Measurements from ENCODE around the gene FAM187B.
A peak's percentile ranks its signal among the peaks of the same experiment; 100 is the strongest.
"Not testable (repeated sequence)": the region's sequence is repeated elsewhere in the genome, so short reads cannot be mapped to it uniquely, and the experiment has no call there.

FAM187B gene

DNA sequence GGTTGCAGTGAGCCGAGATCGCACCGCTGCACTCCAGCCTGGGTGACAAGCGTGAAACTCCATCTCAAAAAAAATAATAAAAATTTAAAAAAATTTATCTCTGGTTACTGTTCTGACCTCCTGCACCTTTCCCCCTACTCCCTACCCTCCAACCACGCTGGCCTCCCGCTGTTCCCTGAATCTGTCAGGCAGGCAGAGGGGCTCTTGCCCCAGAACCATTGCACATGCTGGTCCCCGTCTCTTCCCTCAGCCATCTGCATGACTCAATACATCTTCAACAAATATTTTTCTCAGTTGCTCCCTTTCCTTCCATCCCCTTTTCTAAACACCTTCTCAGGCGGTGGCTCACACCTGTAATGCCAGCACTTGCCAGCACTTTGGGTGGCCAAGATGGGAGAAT lies 1.1 kb upstream of the FAM187B start:
- H3K4me1 Mint-ChIP-seq (ENCODE audit: low read depth), result peaks cover 7% of the 10 kb centered on the region
- H3K27me3 Mint-ChIP-seq (ENCODE audit: low read depth), result peaks cover 11% of the 10 kb centered on the region
- peaks cover 1% of the 10 kb centered on the region for H3K36me3 Mint-ChIP-seq (ENCODE audit: low read depth)
- H3K27ac Mint-ChIP-seq, result no peak overlapping the region
- H3K9me3 Mint-ChIP-seq, result peaks cover 5% of the 10 kb centered on the region
- no peak overlapping the region for H3K4me3 Mint-ChIP-seq

- H3K9me3 Mint-ChIP-seq, result no peaks in the 10 kb centered on the region
- H3K4me1 Mint-ChIP-seq (ENCODE audit: low read depth), result peaks cover 9% of the 10 kb centered on the region
- H3K4me3 Mint-ChIP-seq, result no peak overlapping the region
- H3K27ac Mint-ChIP-seq, result no peak overlapping the region
- no peaks in the 10 kb centered on the region for H3K36me3 Mint-ChIP-seq (ENCODE audit: low read depth)
- H3K27me3 Mint-ChIP-seq (ENCODE audit: low read depth), result peaks cover 4% of the 10 kb centered on the region
Measured at GRCh38 chr19:35226748-35227147, 1.8 kb downstream of the FAM187B start.

DNA sequence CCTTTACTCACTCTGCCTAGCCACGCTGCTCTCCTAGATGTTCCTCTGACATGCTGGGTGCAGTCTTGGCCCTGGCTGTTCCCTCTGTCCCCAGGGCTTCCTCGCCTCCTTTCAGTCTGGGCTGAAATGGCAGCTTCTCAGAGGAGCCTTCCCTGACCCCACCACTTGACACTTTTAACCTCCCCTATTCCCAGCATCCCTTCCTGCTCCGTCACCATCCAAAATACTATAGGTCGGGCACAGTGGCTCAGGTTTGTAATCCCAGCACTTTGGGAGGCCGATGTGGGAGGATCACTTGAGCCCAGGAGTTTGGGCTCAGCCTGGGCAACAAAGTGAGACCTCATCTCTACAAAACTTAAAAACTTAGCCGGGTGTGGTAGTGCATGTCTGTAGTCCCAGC lies 2.6 kb downstream of the FAM187B start:
- Mint-ChIP-seq H3K4me3 (no peak overlapping the region), H3K27me3 (ENCODE audit: low read depth) (peaks cover 4% of the 10 kb centered on the region), H3K4me1 (ENCODE audit: low read depth) (peaks cover 9% of the 10 kb centered on the region), H3K36me3 (ENCODE audit: low read depth) (no peaks in the 10 kb centered on the region), H3K9me3 (no peaks in the 10 kb centered on the region), H3K27ac (no peak overlapping the region)

- Mint-ChIP-seq H3K27me3 (ENCODE audit: low read depth) (peaks cover 4% of the 10 kb centered on the region), H3K4me3 (no peak overlapping the region), H3K27ac (no peak overlapping the region), H3K4me1 (ENCODE audit: low read depth) (peaks cover 9% of the 10 kb centered on the region), H3K9me3 (no peaks in the 10 kb centered on the region), H3K36me3 (ENCODE audit: low read depth) (no peaks in the 10 kb centered on the region)
Measured at GRCh38 chr19:35224681-35225571, 3.6 kb downstream of the FAM187B start.

DNA sequence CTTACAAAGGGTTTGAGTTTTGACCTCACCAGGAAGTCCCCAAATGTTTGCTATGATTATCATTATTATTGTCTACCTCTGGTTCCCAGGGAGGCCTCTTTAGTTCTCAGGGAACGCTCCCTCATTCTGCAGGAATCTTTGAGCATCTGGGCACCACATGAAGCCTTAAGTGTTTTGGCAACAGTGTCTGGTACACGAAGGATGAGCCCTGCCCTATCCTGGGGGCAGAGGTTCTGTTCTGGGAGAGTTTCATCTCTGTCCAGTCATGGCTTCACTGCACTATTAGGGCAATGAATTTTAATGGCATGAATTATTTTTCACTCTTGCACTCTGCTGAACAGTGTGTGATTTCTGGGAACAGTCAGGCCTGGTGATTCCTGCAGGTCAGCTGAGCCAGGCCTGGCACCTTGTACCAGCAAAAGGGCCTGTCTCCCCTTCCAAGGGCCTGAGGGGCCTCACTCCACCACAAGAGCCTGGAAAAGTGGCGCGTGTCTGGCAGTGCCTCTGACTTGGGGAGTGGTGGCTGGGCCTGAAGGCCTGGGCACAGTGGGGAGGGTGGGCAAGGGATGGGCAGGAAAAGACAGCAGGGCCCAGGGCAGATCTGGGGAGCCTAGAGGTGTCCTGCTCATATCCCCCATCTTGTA lies 4.6 kb downstream of the FAM187B start:
- H3K4me3 Mint-ChIP-seq, result no peak overlapping the region
- H3K27ac Mint-ChIP-seq, result no peak overlapping the region
- H3K9me3 Mint-ChIP-seq, result peaks cover 5% of the 10 kb centered on the region
- peaks cover 10% of the 10 kb centered on the region for H3K4me1 Mint-ChIP-seq (ENCODE audit: low read depth)
- H3K36me3 Mint-ChIP-seq (ENCODE audit: low read depth), result peaks cover 4% of the 10 kb centered on the region
- H3K27me3 Mint-ChIP-seq (ENCODE audit: low read depth), result no peaks in the 10 kb centered on the region

- H3K9me3 Mint-ChIP-seq, result peaks cover 5% of the 10 kb centered on the region
- no peak overlapping the region for H3K4me3 Mint-ChIP-seq
- peaks cover 10% of the 10 kb centered on the region for H3K4me1 Mint-ChIP-seq (ENCODE audit: low read depth)
- no peaks in the 10 kb centered on the region for H3K27me3 Mint-ChIP-seq (ENCODE audit: low read depth)
- H3K36me3 Mint-ChIP-seq (ENCODE audit: low read depth), result peaks cover 4% of the 10 kb centered on the region
- no peak overlapping the region for H3K27ac Mint-ChIP-seq
Measured at GRCh38 chr19:35223084-35223790, 5.3 kb downstream of the FAM187B start.

DNA sequence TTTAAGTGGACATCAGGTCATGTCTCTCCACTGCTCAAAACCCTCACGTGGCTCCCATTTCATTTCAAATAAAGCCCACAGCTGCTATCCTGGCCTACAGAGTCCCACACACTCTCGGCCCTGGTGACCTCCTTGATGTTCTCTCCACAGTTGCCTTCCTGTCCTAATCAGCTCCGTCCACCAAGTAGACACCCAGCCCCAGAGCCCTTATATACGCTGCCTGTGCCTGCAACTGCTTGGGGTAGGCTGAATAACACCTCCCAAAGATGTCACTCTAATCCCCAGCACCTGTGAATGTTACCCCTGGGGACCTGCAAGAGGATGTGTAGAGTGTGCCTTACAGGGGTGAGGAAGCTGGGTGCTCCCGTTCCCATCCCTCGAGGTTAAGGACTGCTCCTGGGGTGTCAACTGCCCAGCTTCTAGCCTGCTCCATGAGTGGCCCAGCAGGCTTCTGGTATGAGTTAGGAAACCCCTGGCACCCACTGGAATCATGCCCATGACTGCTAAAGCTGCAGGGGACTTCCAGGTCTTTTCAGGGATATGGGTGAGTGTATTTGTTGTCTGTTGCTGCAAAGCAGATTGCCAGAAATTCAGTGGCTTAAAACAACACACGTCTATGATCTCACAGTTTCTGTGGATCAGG lies 6.0 kb downstream of the FAM187B start:
- H3K27ac Mint-ChIP-seq, result no peak overlapping the region
- peaks cover 5% of the 10 kb centered on the region for H3K9me3 Mint-ChIP-seq
- H3K4me1 Mint-ChIP-seq (ENCODE audit: low read depth), result peaks cover 10% of the 10 kb centered on the region

GRCh38 chr19:35220973-35221590 lies 7.5 kb downstream of the FAM187B start:
- not testable (repeated sequence) for H3K9me3 Mint-ChIP-seq; H3K27ac Mint-ChIP-seq; H3K27me3 Mint-ChIP-seq (ENCODE audit: low read depth); H3K36me3 Mint-ChIP-seq (ENCODE audit: low read depth); H3K4me3 Mint-ChIP-seq
- peaks cover 16% of the 10 kb centered on the region for H3K4me1 Mint-ChIP-seq (ENCODE audit: low read depth)

More for the DNA sequence above, 6.0 kb downstream of the FAM187B start:
- Mint-ChIP-seq H3K27me3 (ENCODE audit: low read depth) (no peaks in the 10 kb centered on the region), H3K36me3 (ENCODE audit: low read depth) (peaks cover 4% of the 10 kb centered on the region), H3K4me3 (no peak overlapping the region)

DNA sequence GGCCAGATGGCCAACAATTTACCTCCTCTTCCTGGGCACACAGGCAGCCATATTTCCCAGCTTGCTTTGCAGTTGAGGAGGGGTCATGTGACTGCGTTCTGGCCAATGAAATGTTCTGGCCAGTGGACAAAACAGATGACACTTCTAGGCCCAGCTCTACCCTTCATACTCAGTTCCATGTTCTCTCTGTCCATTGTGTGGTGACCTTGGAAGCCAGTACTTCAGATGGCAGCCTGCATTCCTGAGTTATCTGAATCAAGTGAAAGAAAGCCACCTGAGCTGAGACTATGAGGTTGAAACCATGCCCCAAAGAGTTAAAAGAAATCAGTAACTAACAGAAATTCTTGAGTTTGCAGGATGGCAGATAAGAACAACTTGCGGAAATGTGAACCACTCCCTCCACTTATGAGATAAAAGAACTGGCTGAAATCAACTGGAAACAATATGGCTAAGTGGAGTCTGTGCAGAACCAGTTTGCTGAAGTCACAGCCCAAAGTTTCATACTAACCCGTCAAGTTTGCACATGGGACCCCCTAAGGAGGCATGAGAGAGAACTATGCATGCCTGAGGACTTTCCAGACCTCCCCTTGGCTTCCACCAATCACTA lies 8.1 kb downstream of the FAM187B start:
- H3K27ac Mint-ChIP-seq, result no peak overlapping the region
- no peak overlapping the region for H3K4me3 Mint-ChIP-seq

GRCh38 chr19:35219008-35219407 lies 9.5 kb downstream of the FAM187B start:
- H3K4me3 Mint-ChIP-seq, result no peak overlapping the region
- peaks cover 23% of the 10 kb centered on the region for H3K4me1 Mint-ChIP-seq (ENCODE audit: low read depth)
- peaks cover 5% of the 10 kb centered on the region for H3K9me3 Mint-ChIP-seq
- no peaks in the 10 kb centered on the region for H3K27me3 Mint-ChIP-seq (ENCODE audit: low read depth)
- no peak overlapping the region for H3K27ac Mint-ChIP-seq
- peaks cover 6% of the 10 kb centered on the region for H3K36me3 Mint-ChIP-seq (ENCODE audit: low read depth)

More for the DNA sequence above, 8.1 kb downstream of the FAM187B start:
- peaks cover 6% of the 10 kb centered on the region for H3K36me3 Mint-ChIP-seq (ENCODE audit: low read depth)
- H3K4me1 Mint-ChIP-seq (ENCODE audit: low read depth), result peaks cover 15% of the 10 kb centered on the region
- H3K27me3 Mint-ChIP-seq (ENCODE audit: low read depth), result no peaks in the 10 kb centered on the region
- H3K9me3 Mint-ChIP-seq, result peaks cover 5% of the 10 kb centered on the region

DNA sequence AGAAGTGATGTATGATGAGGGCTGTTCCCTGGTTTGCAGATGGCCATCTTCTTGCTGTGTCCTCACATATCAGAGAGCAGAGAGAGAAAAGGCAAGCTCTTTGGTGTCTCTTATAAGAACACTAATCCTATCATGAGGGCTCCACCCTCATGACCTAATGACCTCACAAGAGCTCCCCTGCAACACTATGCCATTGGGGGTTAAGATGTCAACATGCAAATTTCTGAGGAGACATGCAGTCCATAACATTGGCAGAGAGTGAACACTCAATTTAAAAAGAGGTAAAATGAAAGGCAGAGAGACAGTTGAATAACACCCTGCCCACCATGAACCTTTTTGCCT lies 10.9 kb downstream of the FAM187B start:
- no peak overlapping the region for H3K4me3 Mint-ChIP-seq
- H3K36me3 Mint-ChIP-seq (ENCODE audit: low read depth), result peaks cover 6% of the 10 kb centered on the region
- no peak overlapping the region for H3K27ac Mint-ChIP-seq
- no peaks in the 10 kb centered on the region for H3K27me3 Mint-ChIP-seq (ENCODE audit: low read depth)
- peaks cover 5% of the 10 kb centered on the region for H3K9me3 Mint-ChIP-seq
- H3K4me1 Mint-ChIP-seq (ENCODE audit: low read depth), result peaks cover 30% of the 10 kb centered on the region

DNA sequence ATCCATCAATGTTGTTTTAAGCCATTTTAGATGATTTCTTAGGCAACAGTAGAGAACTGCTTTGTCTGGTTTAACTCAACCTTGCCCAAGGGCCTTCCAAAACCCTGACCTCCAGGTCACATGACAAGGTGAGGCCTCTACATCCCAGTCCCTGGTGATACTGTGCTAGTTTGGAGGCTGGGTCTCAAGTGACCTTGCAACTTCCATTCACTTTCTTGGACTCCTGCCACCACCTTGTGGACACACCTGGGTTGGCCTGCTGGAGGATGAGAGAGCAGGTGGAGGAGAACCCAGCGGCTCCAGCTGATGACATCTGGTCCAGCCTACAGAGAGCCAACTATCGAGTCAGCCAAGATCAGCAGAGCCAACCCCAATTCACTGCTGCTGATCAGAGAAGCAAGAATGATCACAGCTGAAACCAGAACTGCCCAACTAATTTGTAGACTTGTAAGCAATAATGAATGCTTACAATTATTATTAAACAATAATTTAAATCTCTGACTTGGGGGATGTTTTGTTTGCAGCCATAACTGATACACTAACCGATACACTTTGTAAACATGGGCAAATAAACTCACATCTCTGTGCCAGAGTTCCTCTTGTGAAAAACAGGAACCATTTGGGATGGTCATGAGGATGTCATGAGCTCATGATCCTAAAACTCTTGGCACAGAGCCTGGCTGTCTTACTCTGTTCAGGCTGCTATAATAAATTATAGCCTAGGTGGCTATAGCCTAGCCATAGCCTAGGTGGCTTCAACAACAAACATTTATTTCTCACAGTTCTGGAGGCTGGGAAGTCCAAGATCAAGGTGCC lies 11.5 kb downstream of the FAM187B start:
- Mint-ChIP-seq H3K36me3 (ENCODE audit: low read depth) (peaks cover 6% of the 10 kb centered on the region), H3K4me3 (no peak overlapping the region), H3K4me1 (ENCODE audit: low read depth) (peaks cover 36% of the 10 kb centered on the region), H3K9me3 (peaks cover 5% of the 10 kb centered on the region), H3K27ac (peak overlapping the region; percentile 41), H3K27me3 (ENCODE audit: low read depth) (no peaks in the 10 kb centered on the region)

Measured in T-helper 1 cell treated with Interleukin-12 subunit alpha and Interleukin-12 subunit beta and Interleukin-4 antibody, amounts not matched to agents 30 μg/mL and 1 μg/mL, for 36 hours (primary cell).